Left ventricle myocardium inferior (tissue), 1 donor: ENCODE measurements around the gene HSD17B1. TPM values are rescaled to one million over a fixed set of nuclear protein-coding genes. Genes with fewer than 3 reads are reported as not detected.

Experiments used
- DNase-seq: peaks from one replicate; pipeline ENCODE4 v3.0.0-alpha.2; 2020
- H3K27ac ChIP-seq: fragments of 200-600 bp; replicated peaks from 2 replicates; pipeline ENCODE4 v1.8.0; 2021
- H3K27me3 ChIP-seq: fragments of 200-600 bp; 2 replicates; pipeline ENCODE4 v1.8.0; 2021; ENCODE audit warnings: low read depth
- H3K36me3 ChIP-seq: fragments of 200-600 bp; 2 replicates; pipeline ENCODE4 v1.8.0; 2021
- H3K4me1 ChIP-seq: fragments of 200-600 bp; 2 replicates; pipeline ENCODE4 v1.8.0; 2021
- H3K4me3 ChIP-seq: fragments of 200-600 bp; 2 replicates; pipeline ENCODE4 v1.8.0; 2021; ENCODE audit warnings: mild to moderate bottlenecking, moderate library complexity
- H3K9me3 ChIP-seq: fragments of 200-600 bp; replicated peaks from 2 replicates; pipeline ENCODE4 v1.8.0; 2021
- CTCF ChIP-seq: fragments of 200-600 bp; IDR thresholded peaks from 2 replicates; pipeline ENCODE4 v1.8.0; 2021; ENCODE audit warnings: antibody characterized with exemption, mild to moderate bottlenecking, borderline replicate concordance
- intact Hi-C: fragments of 100-400 bp; cut with micrococcal nuclease; formaldehyde crosslinking; loops from one replicate; pipeline ENCODE4 v1.11.0; 2022
- total RNA-seq: library from RNA; stranded (reverse); fragmentation: NEBNext Ultra II Directional; extraction: Animal tissue kit (Norgen Biotek cat#: 25700); gene quantifications from one replicate; pipeline ENCODE4 v1.2.1, GENCODE V29; 2021
- donor health status: DM: no; HTN: yes; CAD: no; lungs with severe emphysema.

HSD17B1 gene
- total RNA-seq, 1 donor from 2014 or later = 0.99 TPM

GRCh38 chr17:42517516-42517915, 35.2 kb upstream of the HSD17B1 start:
- Histone ChIP-seq H3K27me3 (no peaks in the 10 kb centered on the region), H3K27ac (peak overlapping the region; percentile 98), H3K4me1 (peaks cover 86% of the 10 kb centered on the region), H3K4me3 (no peak overlapping the region), H3K36me3 (peaks cover 27% of the 10 kb centered on the region), H3K9me3 (no peaks in the 10 kb centered on the region)
- intact Hi-C loops = loop anchor here (5.0 kb wide), 1 partner anchor 90 kb away; no protein-coding TSS in a partner anchor
- TF ChIP-seq CTCF = peak; percentile 93
- DNase-seq = peak; percentile 89

GRCh38 chr17:42518046-42518754, 34.5 kb upstream of the HSD17B1 start:
- intact Hi-C loops = loop anchor here (5.0 kb wide), 1 partner anchor 91 kb away; no protein-coding TSS in a partner anchor
- Histone ChIP-seq H3K27me3 (no peaks in the 10 kb centered on the region), H3K4me3 (no peak overlapping the region), H3K27ac (peak overlapping the region; percentile 98), H3K9me3 (no peaks in the 10 kb centered on the region), H3K4me1 (peaks cover 86% of the 10 kb centered on the region), H3K36me3 (peaks cover 33% of the 10 kb centered on the region)
- DNase-seq = peak; percentile 70
- TF ChIP-seq CTCF = no peak

GRCh38 chr17:42518755-42519545, 33.8 kb upstream of the HSD17B1 start:
- no peak for TF ChIP-seq CTCF
- Histone ChIP-seq H3K27ac (peak overlapping the region; percentile 98), H3K36me3 (peaks cover 29% of the 10 kb centered on the region), H3K4me1 (peaks cover 87% of the 10 kb centered on the region), H3K27me3 (no peaks in the 10 kb centered on the region), H3K9me3 (no peaks in the 10 kb centered on the region), H3K4me3 (no peak overlapping the region)
- DNase-seq = peak; percentile 63
- intact Hi-C loops = loop anchor here (5.0 kb wide), 1 partner anchor 92 kb away; no protein-coding TSS in a partner anchor

- intact Hi-C loops = loop anchor here (5.0 kb wide), 1 partner anchor 93 kb away; no protein-coding TSS in a partner anchor
- peaks cover 85% of the 10 kb centered on the region for H3K4me1 ChIP-seq
- H3K4me3 ChIP-seq = peak overlapping the region; percentile 37
These were observed 32.9 kb upstream of the HSD17B1 start for GRCh38 chr17:42519546-42520491.

More at GRCh38 chr17:42519546-42520491, 32.9 kb upstream of the HSD17B1 start:
- Histone ChIP-seq H3K27me3 (no peaks in the 10 kb centered on the region), H3K27ac (peak overlapping the region; percentile 98), H3K36me3 (peaks cover 20% of the 10 kb centered on the region), H3K9me3 (no peaks in the 10 kb centered on the region)
- DNase-seq = peak; percentile 90
- no peak for TF ChIP-seq CTCF
